Mesendoderm (in vitro differentiated cells): ENCODE results near the gene TRAK1.

Experiments
- DNase-seq: peaks from one replicate; pipeline ENCODE4 v3.0.0; 2013
- H2AK5ac ChIP-seq: 2 replicates; pipeline ENCODE4 v1.6.1; 2013; ENCODE audit warnings: low read length, inconsistent platforms
- H2BK120ac ChIP-seq: 2 replicates; pipeline ENCODE4 v1.6.1; 2013; ENCODE audit warnings: low read depth, mild to moderate bottlenecking, low read length, moderate library complexity, mixed read lengths
- H2BK15ac ChIP-seq: replicated peaks from 2 replicates; pipeline ENCODE4 v1.6.1; 2013; ENCODE audit warnings: low read depth, mild to moderate bottlenecking, moderate library complexity
- H2BK5ac ChIP-seq: 2 replicates; pipeline ENCODE4 v1.6.1; 2013; ENCODE audit warnings: low read length, inconsistent platforms
- H3K18ac ChIP-seq: 2 replicates; pipeline ENCODE4 v1.6.1; 2013; ENCODE audit warnings: mild to moderate bottlenecking, low read length, mixed read lengths
- H3K23ac ChIP-seq: one replicate; pipeline ENCODE4 v1.6.1; 2013; ENCODE audit warnings: low read length
- H3K27ac ChIP-seq: 2 replicates; pipeline ENCODE4 v1.5.1; 2013; ENCODE audit warnings: low read depth, mild to moderate bottlenecking, inconsistent platforms, low read length, moderate library complexity
- H3K27me3 ChIP-seq: 2 replicates; pipeline ENCODE4 v1.6.1; 2013; ENCODE audit warnings: low read length, control low read depth, mild to moderate bottlenecking, inconsistent platforms; ENCODE audit not compliant: insufficient read depth, poor library complexity
- H3K36me3 ChIP-seq: 2 replicates; pipeline ENCODE4 v1.6.1; 2013; ENCODE audit warnings: low read length, inconsistent platforms; ENCODE audit not compliant: control insufficient read depth, insufficient read depth
- H3K4ac ChIP-seq: one replicate; pipeline ENCODE4 v1.6.1; 2013; ENCODE audit warnings: low read depth, mild to moderate bottlenecking, low read length, moderate library complexity
- H3K4me1 ChIP-seq: 2 replicates; pipeline ENCODE4 v1.6.1; 2013; ENCODE audit warnings: low read depth, low read length, inconsistent platforms; ENCODE audit not compliant: control insufficient read depth
- H3K4me2 ChIP-seq: 2 replicates; pipeline ENCODE4 v1.6.1; 2013; ENCODE audit warnings: low read length
- H3K4me3 ChIP-seq: 2 replicates; pipeline ENCODE4 v1.5.1; 2013; ENCODE audit warnings: mild to moderate bottlenecking, low read length
- H3K56ac ChIP-seq: one replicate; pipeline ENCODE4 v1.6.1; 2013; ENCODE audit warnings: low read length
- H3K79me1 ChIP-seq: 2 replicates; pipeline ENCODE4 v1.6.1; 2013; ENCODE audit warnings: low read length, inconsistent platforms
- H3K79me2 ChIP-seq: 2 replicates; pipeline ENCODE4 v1.6.1; 2013; ENCODE audit warnings: mild to moderate bottlenecking, low read length; ENCODE audit not compliant: control insufficient read depth, insufficient read depth
- H3K9ac ChIP-seq: 2 replicates; pipeline ENCODE4 v1.6.1; 2013; ENCODE audit warnings: low read length, inconsistent platforms
- H4K5ac ChIP-seq: one replicate; pipeline ENCODE4 v1.6.1; 2013; ENCODE audit warnings: low read length
- H4K8ac ChIP-seq: one replicate; pipeline ENCODE4 v1.6.1; 2013; ENCODE audit warnings: low read depth, mild to moderate bottlenecking, control low read depth, low read length, moderate library complexity
- WGBS: extraction: QIAGEN DNeasy Blood & Tissue Kit; methylation state at CpG from one replicate; pipeline ENCODE4 v1.1.7; 2013; ENCODE audit warnings: low lambda C conversion rate, missing lambda C conversion rate; ENCODE audit not compliant: insufficient coverage; ENCODE audit errors: extremely low coverage; 5-methylcytosine and 5-hydroxymethylcytosine counted together

Gene TRAK1

DNA sequence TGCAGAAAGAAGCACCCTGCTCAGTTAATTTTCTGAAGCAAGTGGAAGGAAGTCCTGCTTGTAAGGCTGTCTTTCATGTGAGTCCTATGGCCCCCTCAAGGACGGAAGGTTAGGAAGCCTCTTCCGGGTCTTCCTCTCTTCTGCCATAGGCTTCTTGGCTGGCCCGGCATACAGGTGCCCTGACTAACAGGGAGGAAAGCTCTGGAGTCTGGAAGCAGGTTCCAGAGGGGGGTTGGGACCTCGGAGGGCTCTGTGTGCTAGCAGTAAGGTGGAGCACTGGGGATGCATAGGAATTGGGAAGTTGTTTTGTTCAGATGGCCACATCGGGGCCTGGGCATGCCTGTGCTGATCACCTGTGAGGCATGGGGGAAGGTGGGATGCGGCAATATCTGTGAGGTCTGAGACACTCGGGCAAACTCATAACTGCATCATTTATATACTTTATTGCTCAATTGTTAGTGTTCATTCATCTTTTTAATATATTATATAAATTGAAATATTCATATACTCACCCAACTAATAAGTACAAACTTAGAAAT is 49.6 kb downstream of the TRAK1 start:
- Histone ChIP-seq H3K4me3 (no peak overlapping the region), H3K23ac (no peak overlapping the region), H3K4ac (no peak overlapping the region), H2BK5ac (no peak overlapping the region), H3K27ac (no peak overlapping the region), H2BK15ac (no peak overlapping the region), H3K9ac (no peak overlapping the region), H3K4me1 (no peaks in the 10 kb centered on the region), H3K56ac (no peak overlapping the region), H2AK5ac (no peak overlapping the region), H3K79me2 (no peaks in the 10 kb centered on the region), H4K5ac (no peak overlapping the region), H3K79me1 (no peaks in the 10 kb centered on the region), H3K36me3 (no peaks in the 10 kb centered on the region), H3K4me2 (no peak overlapping the region), H3K27me3 (no peaks in the 10 kb centered on the region), H4K8ac (no peak overlapping the region), H3K18ac (no peak overlapping the region), H2BK120ac (no peak overlapping the region)
- DNase-seq = no peak
- no CpG with 5 or more reads among the region's 7 CpGs for WGBS

DNA sequence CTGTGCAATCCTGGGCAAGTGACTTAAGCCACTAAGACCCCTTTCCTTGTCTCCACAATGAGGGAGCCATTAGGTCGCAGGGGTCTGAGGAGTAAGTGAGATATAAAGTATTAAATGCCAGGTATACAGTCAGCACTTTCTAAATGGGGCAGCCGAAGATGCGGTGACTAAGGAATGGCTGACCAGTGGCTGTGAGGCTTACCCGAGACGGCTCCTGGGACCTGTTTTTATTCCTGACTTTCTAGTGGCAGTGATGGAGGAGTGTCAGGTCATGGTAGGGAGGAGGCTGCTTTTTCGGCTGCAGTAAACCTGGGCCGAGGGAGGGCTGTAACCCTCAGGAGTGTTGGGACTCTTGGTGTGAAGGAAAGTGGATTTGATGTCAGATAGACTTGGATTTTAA is 52.3 kb downstream of the TRAK1 start:
- H3K23ac ChIP-seq = no peak overlapping the region
- no peak overlapping the region for H3K56ac ChIP-seq
- WGBS = no CpG with 5 or more reads among the region's 7 CpGs
- DNase-seq = no peak
- H3K79me2 ChIP-seq = no peaks in the 10 kb centered on the region
- no peaks in the 10 kb centered on the region for H3K36me3 ChIP-seq
- H2BK120ac ChIP-seq = no peak overlapping the region
- no peak overlapping the region for H3K9ac ChIP-seq
- no peak overlapping the region for H4K8ac ChIP-seq
- no peak overlapping the region for H2BK5ac ChIP-seq
- no peaks in the 10 kb centered on the region for H3K79me1 ChIP-seq
- H3K27me3 ChIP-seq = no peaks in the 10 kb centered on the region
- H4K5ac ChIP-seq = no peak overlapping the region
- no peak overlapping the region for H3K4ac ChIP-seq
- no peak overlapping the region for H3K4me2 ChIP-seq
- H3K4me3 ChIP-seq = no peak overlapping the region
- H3K27ac ChIP-seq = no peak overlapping the region
- no peak overlapping the region for H3K18ac ChIP-seq
- H2AK5ac ChIP-seq = no peak overlapping the region
- H2BK15ac ChIP-seq = no peak overlapping the region
- H3K4me1 ChIP-seq = no peaks in the 10 kb centered on the region

DNA sequence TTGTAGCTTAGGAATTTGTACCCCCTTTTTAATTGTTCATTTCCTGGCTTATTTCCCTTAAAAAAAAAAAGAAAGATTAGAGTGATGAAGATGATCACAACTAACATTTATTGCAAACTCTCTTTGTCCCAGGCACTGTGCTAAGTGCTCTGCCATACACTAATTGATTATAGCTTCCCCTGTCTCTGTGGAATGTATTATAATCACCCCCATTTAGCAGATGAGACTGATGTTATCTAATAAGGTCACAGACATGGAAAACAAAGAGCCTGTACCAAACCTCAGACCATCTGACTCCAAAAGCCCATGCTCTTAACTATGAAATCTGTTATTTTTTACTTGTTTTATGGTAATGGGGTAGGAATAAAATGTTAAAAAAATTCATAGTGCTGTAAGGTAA is 53.1 kb downstream of the TRAK1 start:
- no peak overlapping the region for H4K8ac ChIP-seq
- no peak overlapping the region for H2BK15ac ChIP-seq
- no peaks in the 10 kb centered on the region for H3K36me3 ChIP-seq
- H3K4ac ChIP-seq = no peak overlapping the region
- H3K27me3 ChIP-seq = no peaks in the 10 kb centered on the region
- no peak overlapping the region for H2AK5ac ChIP-seq
- H3K9ac ChIP-seq = no peak overlapping the region
- no peak overlapping the region for H3K56ac ChIP-seq
- H3K4me2 ChIP-seq = no peak overlapping the region
- no peak overlapping the region for H2BK5ac ChIP-seq
- H3K18ac ChIP-seq = no peak overlapping the region
- H3K27ac ChIP-seq = no peak overlapping the region
- H3K79me1 ChIP-seq = no peaks in the 10 kb centered on the region
- H4K5ac ChIP-seq = no peak overlapping the region
- no peaks in the 10 kb centered on the region for H3K4me1 ChIP-seq
- no peak overlapping the region for H3K4me3 ChIP-seq
- no peak overlapping the region for H3K23ac ChIP-seq
- no peak for DNase-seq
- no peaks in the 10 kb centered on the region for H3K79me2 ChIP-seq
- H2BK120ac ChIP-seq = no peak overlapping the region

- Histone ChIP-seq H3K79me2 (no peaks in the 10 kb centered on the region), H4K8ac (no peak overlapping the region), H3K4me2 (no peak overlapping the region), H3K79me1 (peaks cover 2% of the 10 kb centered on the region), H3K56ac (no peak overlapping the region), H3K9ac (no peak overlapping the region), H3K23ac (no peak overlapping the region), H2BK15ac (no peak overlapping the region), H3K27ac (no peak overlapping the region), H2AK5ac (no peak overlapping the region), H3K4ac (no peak overlapping the region), H3K4me3 (no peak overlapping the region), H4K5ac (no peak overlapping the region), H2BK120ac (no peak overlapping the region), H2BK5ac (no peak overlapping the region), H3K27me3 (no peaks in the 10 kb centered on the region), H3K36me3 (no peaks in the 10 kb centered on the region), H3K4me1 (peaks cover 3% of the 10 kb centered on the region), H3K18ac (no peak overlapping the region)
- WGBS = no CpG with 5 or more reads among the region's 5 CpGs
- no peak for DNase-seq
These were observed 57.1 kb downstream of the TRAK1 start for GRCh38 chr3:42148086-42148848.

- WGBS = no CpG with 5 or more reads among the region's 11 CpGs
- H2BK120ac ChIP-seq = no peak overlapping the region
- no peak overlapping the region for H3K27ac ChIP-seq
- no peaks in the 10 kb centered on the region for H3K27me3 ChIP-seq
- H3K79me2 ChIP-seq = no peaks in the 10 kb centered on the region
- H4K8ac ChIP-seq = no peak overlapping the region
- H3K56ac ChIP-seq = no peak overlapping the region
- peaks cover 2% of the 10 kb centered on the region for H3K79me1 ChIP-seq
- DNase-seq = peak; percentile 94
- no peak overlapping the region for H4K5ac ChIP-seq
- H3K4me3 ChIP-seq = no peak overlapping the region
- H3K4me2 ChIP-seq = no peak overlapping the region
- no peak overlapping the region for H3K23ac ChIP-seq
- no peak overlapping the region for H3K9ac ChIP-seq
- H2AK5ac ChIP-seq = no peak overlapping the region
- H3K18ac ChIP-seq = no peak overlapping the region
- H3K4ac ChIP-seq = no peak overlapping the region
- no peak overlapping the region for H2BK5ac ChIP-seq
- no peaks in the 10 kb centered on the region for H3K36me3 ChIP-seq
- peaks cover 3% of the 10 kb centered on the region for H3K4me1 ChIP-seq
- no peak overlapping the region for H2BK15ac ChIP-seq
These were observed 57.9 kb downstream of the TRAK1 start for GRCh38 chr3:42148982-42149432.

DNA sequence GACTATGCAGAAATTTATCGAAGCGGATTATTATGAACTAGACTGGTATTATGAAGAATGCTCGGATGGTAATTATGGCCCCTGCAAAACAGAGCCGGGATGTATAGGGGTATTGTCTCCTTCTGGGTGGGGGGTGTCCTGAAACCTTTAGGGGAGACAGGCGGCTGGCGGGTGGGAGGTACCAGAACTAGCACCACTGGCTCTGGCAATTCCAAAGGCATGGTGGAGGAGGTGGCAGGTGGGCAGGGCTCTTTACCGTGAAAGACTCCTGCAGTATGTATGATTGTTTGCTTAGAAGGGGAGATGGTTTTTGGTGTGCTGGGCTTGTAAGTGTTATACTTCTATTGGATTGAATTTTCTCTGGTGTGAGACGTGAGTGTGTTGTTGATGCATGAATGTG is 58.4 kb downstream of the TRAK1 start:
- H3K4me2 ChIP-seq = no peak overlapping the region
- H2BK15ac ChIP-seq = no peak overlapping the region
- no peak overlapping the region for H3K56ac ChIP-seq
- no peaks in the 10 kb centered on the region for H3K27me3 ChIP-seq
- H3K4me1 ChIP-seq = peaks cover 3% of the 10 kb centered on the region
- no peak overlapping the region for H4K8ac ChIP-seq
- H4K5ac ChIP-seq = no peak overlapping the region
- no peaks in the 10 kb centered on the region for H3K36me3 ChIP-seq
- no peaks in the 10 kb centered on the region for H3K79me2 ChIP-seq
- WGBS = no CpG with 5 or more reads among the region's 8 CpGs
- no peak overlapping the region for H3K4me3 ChIP-seq
- no peak overlapping the region for H2BK120ac ChIP-seq
- no peak overlapping the region for H3K18ac ChIP-seq
- H2AK5ac ChIP-seq = no peak overlapping the region
- DNase-seq = no peak
- H2BK5ac ChIP-seq = no peak overlapping the region
- H3K23ac ChIP-seq = no peak overlapping the region
- H3K4ac ChIP-seq = no peak overlapping the region
- peaks cover 2% of the 10 kb centered on the region for H3K79me1 ChIP-seq
- H3K27ac ChIP-seq = no peak overlapping the region
- H3K9ac ChIP-seq = no peak overlapping the region
